SU-DHL-6 (cell line): ENCODE data around the gene ATP1A4.

Source experiments
- H2AFZ ChIP-seq: fragments of 200-600 bp; sonication (generic); 2 replicates; pipeline ENCODE4 v1.6.1; 2014; ENCODE audit warnings: low read depth, mild to moderate bottlenecking, moderate library complexity, mixed read lengths, antibody characterized with exemption, low read length; ENCODE audit not compliant: severe bottlenecking
- H3F3A ChIP-seq: fragments of 200-600 bp; shearing (Covaris generic); 2 replicates; pipeline ENCODE4 v1.6.0; 2016; ENCODE audit warnings: antibody characterized with exemption, mild to moderate bottlenecking; ENCODE audit not compliant: insufficient read depth
- H3K27ac ChIP-seq: fragments of 200-600 bp; sonication (generic); 2 replicates; pipeline ENCODE4 v1.5.1; 2016; ENCODE audit warnings: low read depth, mild to moderate bottlenecking, low read length, moderate library complexity, mixed read lengths
- H3K27me3 ChIP-seq: fragments of 200-600 bp; sonication (generic), shearing (Covaris generic); 2 replicates; pipeline ENCODE4 v1.6.0; 2014; ENCODE audit warnings: mild to moderate bottlenecking, low read length
- H3K36me3 ChIP-seq: fragments of 200-600 bp; sonication (generic); 2 replicates; pipeline ENCODE4 v1.6.1; 2014; ENCODE audit warnings: mild to moderate bottlenecking, low read length, mixed read lengths
- H3K4me2 ChIP-seq: fragments of 300-600, 200-600 bp; shearing (Covaris generic), sonication (generic); 2 replicates; pipeline ENCODE4 v1.6.0; 2014; ENCODE audit warnings: low read length, low read depth, mild to moderate bottlenecking; ENCODE audit not compliant: poor library complexity, severe bottlenecking
- H3K4me3 ChIP-seq: fragments of 200-600 bp; sonication (generic); 2 replicates; pipeline ENCODE4 v1.5.1; 2014; ENCODE audit warnings: antibody characterized with exemption, low read length, mild to moderate bottlenecking, mixed read lengths; ENCODE audit not compliant: insufficient read depth, poor library complexity, severe bottlenecking
- H3K79me2 ChIP-seq: fragments of 200-600 bp; sonication (generic); 2 replicates; pipeline ENCODE4 v1.6.1; 2014; ENCODE audit warnings: mild to moderate bottlenecking, low read length, moderate library complexity; ENCODE audit not compliant: insufficient read depth
- H3K9ac ChIP-seq: fragments of 200-600 bp; sonication (generic); 2 replicates; pipeline ENCODE4 v1.7.0; 2014; ENCODE audit warnings: mild to moderate bottlenecking, low read length
- H3K9me2 ChIP-seq: fragments of 200-600 bp; sonication (generic); replicated peaks from 2 replicates; pipeline ENCODE4 v1.6.1; 2014; ENCODE audit warnings: low read length; ENCODE audit not compliant: insufficient read depth
- H3K9me3 ChIP-seq: fragments of 200-600 bp; sonication (generic); 2 replicates; pipeline ENCODE4 v1.6.1; 2014; ENCODE audit warnings: low read length, mixed read lengths; ENCODE audit not compliant: insufficient read depth
- H4K20me1 ChIP-seq: fragments of 200-600 bp; sonication (generic); 2 replicates; pipeline ENCODE4 v1.6.1; 2014; ENCODE audit warnings: low read depth, mild to moderate bottlenecking, antibody characterized with exemption, low read length, moderate library complexity, mixed read lengths
- EZH2phosphoT487 ChIP-seq: fragments of 200-600 bp; sonication (generic), shearing (Covaris generic); conservative IDR thresholded peaks from 2 replicates; pipeline ENCODE4 v1.6.1; 2018; ENCODE audit warnings: mild to moderate bottlenecking, antibody characterized with exemption, low read length, moderate library complexity, mixed read lengths
- TF ChIP-seq, protein P1 (sequence below): fragments of 200-600 bp; sonication (generic); IDR thresholded peaks from one replicate; pipeline ENCODE4 v1.5.1; 2017; ENCODE audit warnings: antibody characterized with exemption, mild to moderate bottlenecking, low read length, moderate library complexity; ENCODE audit not compliant: insufficient read depth, poor library complexity, severe bottlenecking

ATP1A4 gene

GRCh38 chr1:160188341-160188740 is 36.9 kb downstream of the ATP1A4 start:
- Histone ChIP-seq H3K36me3 (no peaks in the 10 kb centered on the region), H3K9me3 (no peaks in the 10 kb centered on the region), H4K20me1 (no peaks in the 10 kb centered on the region), H3F3A (no peaks in the 10 kb centered on the region), H3K9me2 (no peaks in the 10 kb centered on the region), H2AFZ (no peak overlapping the region), H3K9ac (no peak overlapping the region), H3K27ac (no peak overlapping the region), H3K27me3 (no peaks in the 10 kb centered on the region), H3K4me3 (no peak overlapping the region), H3K4me2 (no peak overlapping the region), H3K79me2 (no peaks in the 10 kb centered on the region)
- TF ChIP-seq, protein P1, sequence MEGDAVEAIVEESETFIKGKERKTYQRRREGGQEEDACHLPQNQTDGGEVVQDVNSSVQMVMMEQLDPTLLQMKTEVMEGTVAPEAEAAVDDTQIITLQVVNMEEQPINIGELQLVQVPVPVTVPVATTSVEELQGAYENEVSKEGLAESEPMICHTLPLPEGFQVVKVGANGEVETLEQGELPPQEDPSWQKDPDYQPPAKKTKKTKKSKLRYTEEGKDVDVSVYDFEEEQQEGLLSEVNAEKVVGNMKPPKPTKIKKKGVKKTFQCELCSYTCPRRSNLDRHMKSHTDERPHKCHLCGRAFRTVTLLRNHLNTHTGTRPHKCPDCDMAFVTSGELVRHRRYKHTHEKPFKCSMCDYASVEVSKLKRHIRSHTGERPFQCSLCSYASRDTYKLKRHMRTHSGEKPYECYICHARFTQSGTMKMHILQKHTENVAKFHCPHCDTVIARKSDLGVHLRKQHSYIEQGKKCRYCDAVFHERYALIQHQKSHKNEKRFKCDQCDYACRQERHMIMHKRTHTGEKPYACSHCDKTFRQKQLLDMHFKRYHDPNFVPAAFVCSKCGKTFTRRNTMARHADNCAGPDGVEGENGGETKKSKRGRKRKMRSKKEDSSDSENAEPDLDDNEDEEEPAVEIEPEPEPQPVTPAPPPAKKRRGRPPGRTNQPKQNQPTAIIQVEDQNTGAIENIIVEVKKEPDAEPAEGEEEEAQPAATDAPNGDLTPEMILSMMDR, result no peak
- TF ChIP-seq EZH2phosphoT487, result no peak

GRCh38 chr1:160189649-160190625 is 38.5 kb downstream of the ATP1A4 start, which contains the start of gene CASQ1:
Gene CASQ1 (plus strand): TSS chr1:160190575. CDS start chr1:160190752, 177 bp downstream.
- no peak within 1 kb of the TSS for H2AFZ ChIP-seq
- H3K27ac ChIP-seq, result no peak within 1 kb of the TSS
- H3K9ac ChIP-seq, result no peak within 1 kb of the TSS
- no peaks in the 10 kb centered on the region for H3K36me3 ChIP-seq
- H3K79me2 ChIP-seq, result no peaks in the 10 kb centered on the region
- no peaks in the 10 kb centered on the region for H4K20me1 ChIP-seq
- TF ChIP-seq EZH2phosphoT487, result no peak
- TF ChIP-seq, protein P1, result no peak
- no peak within 1 kb of the TSS for H3K4me2 ChIP-seq
- no peaks in the 10 kb centered on the region for H3K9me2 ChIP-seq
- H3K9me3 ChIP-seq, result no peaks in the 10 kb centered on the region
- no peaks in the 10 kb centered on the region for H3F3A ChIP-seq
- no peaks in the 10 kb centered on the region for H3K27me3 ChIP-seq
- H3K4me3 ChIP-seq, result no peak within 1 kb of the TSS

DNA sequence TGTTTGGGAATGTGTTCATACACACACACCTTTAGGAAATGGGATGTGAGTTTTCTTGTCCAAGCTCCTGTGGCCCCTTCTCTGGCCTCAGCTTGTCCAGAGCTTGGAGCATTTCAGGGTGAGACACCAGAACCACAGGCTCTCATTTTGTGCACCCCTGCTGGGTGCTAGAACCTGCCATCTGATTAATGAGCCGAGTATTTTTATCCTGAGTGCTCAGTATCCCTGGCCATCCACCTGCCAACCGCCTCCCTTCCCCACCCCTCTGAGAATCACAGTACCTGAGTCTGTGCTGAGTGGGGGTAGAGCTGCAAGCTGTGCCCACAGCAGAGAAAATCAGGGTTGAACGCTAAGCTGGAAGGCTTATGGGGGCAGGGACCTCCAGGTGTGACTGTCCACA is 40.4 kb downstream of the ATP1A4 start:
- no peaks in the 10 kb centered on the region for H3K79me2 ChIP-seq
- no peaks in the 10 kb centered on the region for H3K9me2 ChIP-seq
- no peak overlapping the region for H2AFZ ChIP-seq
- no peaks in the 10 kb centered on the region for H3K27me3 ChIP-seq
- no peaks in the 10 kb centered on the region for H3F3A ChIP-seq
- no peak overlapping the region for H3K9ac ChIP-seq
- TF ChIP-seq EZH2phosphoT487, result no peak
- TF ChIP-seq, protein P1, result no peak
- no peak overlapping the region for H3K4me2 ChIP-seq
- H3K4me3 ChIP-seq, result no peak overlapping the region
- H4K20me1 ChIP-seq, result no peaks in the 10 kb centered on the region
- H3K9me3 ChIP-seq, result no peaks in the 10 kb centered on the region
- no peak overlapping the region for H3K27ac ChIP-seq
- H3K36me3 ChIP-seq, result no peaks in the 10 kb centered on the region
